Effector memory CD8-positive, alpha-beta T cell (primary cell): ENCODE results near the gene GLUD1.
A peak's percentile ranks its signal among the peaks of the same experiment; 100 is the strongest.
"Not testable (repeated sequence)": the region's sequence is repeated elsewhere in the genome, so short reads cannot be mapped to it uniquely, and the experiment has no call there.

Experiments used
- ATAC-seq: fragments of 150-1000 bp; cut with Tn5 transposase; replicated peaks from 2 replicates; pipeline ENCODE4 v1.10.0; 2021; ENCODE audit warnings: mild to moderate bottlenecking, moderate library complexity
- DNase-seq, 3 experiments: peaks; one replicate each; pipeline ENCODE4 v3.0.0; 2021
- H3K27ac Mint-ChIP-seq, 2 donors: one replicate each; pipeline ENCODE4 v1.8.0; 2022; ENCODE audit warnings: mild to moderate bottlenecking in 2 of 2, mixed read lengths in 2 of 2, moderate library complexity in 2 of 2
- H3K27me3 Mint-ChIP-seq, 2 donors: one replicate each; pipeline ENCODE4 v1.8.0; 2022; ENCODE audit warnings: mixed read lengths in 2 of 2
- H3K36me3 Mint-ChIP-seq: one replicate; pipeline ENCODE4 v1.8.0; 2022; ENCODE audit warnings: mild to moderate bottlenecking, moderate library complexity, mixed read lengths; ENCODE audit not compliant: insufficient read depth
- H3K4me1 Mint-ChIP-seq, 2 donors: one replicate each; pipeline ENCODE4 v1.8.0; 2022; ENCODE audit warnings: low read depth in 2 of 2, mixed read lengths in 2 of 2
- H3K4me3 Mint-ChIP-seq, 2 donors: one replicate each; pipeline ENCODE4 v1.8.0; 2022; ENCODE audit warnings: mild to moderate bottlenecking in 2 of 2, mixed read lengths in 2 of 2, moderate library complexity in 2 of 2
- H3K9me3 Mint-ChIP-seq, 2 donors: one replicate each; pipeline ENCODE4 v1.8.0; 2022; ENCODE audit warnings: mixed read lengths in 2 of 2

The GLUD1 gene

GRCh38 chr10:87081574-87081973, 13.1 kb downstream of the GLUD1 start:
- ATAC-seq, H3K27me3 Mint-ChIP-seq, H3K9me3 Mint-ChIP-seq, DNase-seq, H3K4me3 Mint-ChIP-seq: not testable (repeated sequence)
- H3K4me1 Mint-ChIP-seq, result peaks cover 38 to 47% of the 10 kb centered on the region in 2 donors
- peak overlapping the region in 1 of 2 donors; percentile 99 for H3K27ac Mint-ChIP-seq
- peaks cover 32% of the 10 kb centered on the region for H3K36me3 Mint-ChIP-seq

GRCh38 chr10:87080621-87081020, 14.0 kb downstream of the GLUD1 start:
- not testable (repeated sequence) for H3K4me3 Mint-ChIP-seq, H3K27ac Mint-ChIP-seq, H3K27me3 Mint-ChIP-seq, DNase-seq, H3K9me3 Mint-ChIP-seq, ATAC-seq
- H3K4me1 Mint-ChIP-seq, result peaks cover 31 to 38% of the 10 kb centered on the region in 2 donors
- peaks cover 29% of the 10 kb centered on the region for H3K36me3 Mint-ChIP-seq

GRCh38 chr10:87079106-87079836, 15.4 kb downstream of the GLUD1 start:
- no peak overlapping the region for H3K27ac Mint-ChIP-seq
- no peak overlapping the region for H3K4me3 Mint-ChIP-seq
- no peaks in the 10 kb centered on the region for H3K9me3 Mint-ChIP-seq
- no peaks in the 10 kb centered on the region for H3K27me3 Mint-ChIP-seq
- ATAC-seq (no peak), DNase-seq (no peak)
- peaks cover 30% of the 10 kb centered on the region for H3K36me3 Mint-ChIP-seq
- H3K4me1 Mint-ChIP-seq, result peaks cover 24 to 26% of the 10 kb centered on the region in 2 donors

GRCh38 chr10:87076421-87076820, 18.2 kb downstream of the GLUD1 start:
- H3K27me3 Mint-ChIP-seq, H3K9me3 Mint-ChIP-seq, H3K4me3 Mint-ChIP-seq, H3K4me1 Mint-ChIP-seq, DNase-seq, ATAC-seq: not testable (repeated sequence)
- Mint-ChIP-seq H3K36me3 (peaks cover 42% of the 10 kb centered on the region), H3K27ac (peak overlapping the region in 1 of 2 donors; percentile 28)

- Mint-ChIP-seq H3K27ac (no peak overlapping the region), H3K27me3 (no peaks in the 10 kb centered on the region), H3K36me3 (peaks cover 70% of the 10 kb centered on the region), H3K4me1 (peaks cover 0 to 9% of the 10 kb centered on the region in 2 donors), H3K9me3 (no peaks in the 10 kb centered on the region), H3K4me3 (no peak overlapping the region)
- no peak for DNase-seq
- ATAC-seq, result no peak
Measured at GRCh38 chr10:87072449-87072848, 22.2 kb downstream of the GLUD1 start.

- Mint-ChIP-seq H3K9me3 (no peaks in the 10 kb centered on the region), H3K27me3 (no peaks in the 10 kb centered on the region), H3K27ac (peak overlapping the region in 1 of 2 donors; percentile 47), H3K4me1 (peaks cover 0 to 13% of the 10 kb centered on the region in 2 donors), H3K4me3 (no peak overlapping the region), H3K36me3 (peaks cover 88% of the 10 kb centered on the region)
- DNase-seq, result no peak
- no peak for ATAC-seq
Measured at GRCh38 chr10:87068281-87068680, 26.4 kb downstream of the GLUD1 start.

GRCh38 chr10:87066865-87067264, 27.8 kb downstream of the GLUD1 start:
- Mint-ChIP-seq H3K4me3 (no peak overlapping the region), H3K4me1 (peaks cover 0 to 12% of the 10 kb centered on the region in 2 donors), H3K27me3 (no peaks in the 10 kb centered on the region), H3K9me3 (no peaks in the 10 kb centered on the region), H3K27ac (peak overlapping the region in 1 of 2 donors; percentile 47), H3K36me3 (peaks cover 86% of the 10 kb centered on the region)
- ATAC-seq (no peak), DNase-seq (no peak)

- H3K27me3 Mint-ChIP-seq, result no peaks in the 10 kb centered on the region
- peaks cover 84% of the 10 kb centered on the region for H3K36me3 Mint-ChIP-seq
- H3K9me3 Mint-ChIP-seq, result no peaks in the 10 kb centered on the region
- H3K4me3 Mint-ChIP-seq, result no peak overlapping the region
- H3K27ac Mint-ChIP-seq, result peak overlapping the region in 1 of 2 donors; percentile 47
- ATAC-seq (no peak), DNase-seq (no peak)
- peaks cover 0 to 6% of the 10 kb centered on the region in 2 donors for H3K4me1 Mint-ChIP-seq
Measured at GRCh38 chr10:87066178-87066577, 28.5 kb downstream of the GLUD1 start.

GRCh38 chr10:87064651-87065050, 30.0 kb downstream of the GLUD1 start:
- no peak for ATAC-seq
- Mint-ChIP-seq H3K27me3 (no peaks in the 10 kb centered on the region), H3K36me3 (peaks cover 70% of the 10 kb centered on the region), H3K4me1 (peaks cover 0 to 6% of the 10 kb centered on the region in 2 donors), H3K27ac (peak overlapping the region; percentile 38 to 44), H3K4me3 (no peak overlapping the region), H3K9me3 (no peaks in the 10 kb centered on the region)
- DNase-seq, result no peak

- peaks cover 38% of the 10 kb centered on the region for H3K36me3 Mint-ChIP-seq
- no peak for ATAC-seq
- no peaks in the 10 kb centered on the region for H3K27me3 Mint-ChIP-seq
Measured at GRCh38 chr10:87060280-87060928, 34.2 kb downstream of the GLUD1 start.

GRCh38 chr10:87059401-87059800, 35.2 kb downstream of the GLUD1 start:
- no peak for DNase-seq
- H3K27ac Mint-ChIP-seq, result peak overlapping the region in 1 of 2 donors; percentile 44
- no peaks in the 10 kb centered on the region for H3K4me1 Mint-ChIP-seq
- H3K9me3 Mint-ChIP-seq, result no peaks in the 10 kb centered on the region
- ATAC-seq, result no peak
- H3K36me3 Mint-ChIP-seq, result peaks cover 28% of the 10 kb centered on the region
- H3K27me3 Mint-ChIP-seq, result no peaks in the 10 kb centered on the region
- H3K4me3 Mint-ChIP-seq, result no peak overlapping the region

More at GRCh38 chr10:87060280-87060928, 34.2 kb downstream of the GLUD1 start:
- Mint-ChIP-seq H3K9me3 (no peaks in the 10 kb centered on the region), H3K4me3 (no peak overlapping the region), H3K27ac (peak overlapping the region in 1 of 2 donors; percentile 23), H3K4me1 (no peaks in the 10 kb centered on the region)
- DNase-seq, result no peak

- DNase-seq (no peak), ATAC-seq (no peak)
- H3K27me3 Mint-ChIP-seq, result no peaks in the 10 kb centered on the region
- H3K9me3 Mint-ChIP-seq, result no peaks in the 10 kb centered on the region
- no peak overlapping the region for H3K4me3 Mint-ChIP-seq
- H3K4me1 Mint-ChIP-seq, result no peaks in the 10 kb centered on the region
- H3K36me3 Mint-ChIP-seq, result peaks cover 16% of the 10 kb centered on the region
- H3K27ac Mint-ChIP-seq, result peak overlapping the region in 1 of 2 donors; percentile 56
Measured at GRCh38 chr10:87058171-87058570, 36.5 kb downstream of the GLUD1 start.

GRCh38 chr10:87054373-87055295, 40.0 kb downstream of the GLUD1 start:
- H3K9me3 Mint-ChIP-seq, result no peaks in the 10 kb centered on the region
- no peaks in the 10 kb centered on the region for H3K27me3 Mint-ChIP-seq
- peaks cover 32% of the 10 kb centered on the region for H3K36me3 Mint-ChIP-seq
- H3K27ac Mint-ChIP-seq, result no peak overlapping the region
- ATAC-seq, result no peak
- no peaks in the 10 kb centered on the region for H3K4me1 Mint-ChIP-seq
- no peak for DNase-seq
- no peak overlapping the region for H3K4me3 Mint-ChIP-seq
